HG03039 (cell line): Measurements from ENCODE around the gene SLX4IP.
A peak's percentile ranks its signal among the peaks of the same experiment; 100 is the strongest.

Source experiments
- ATAC-seq: cut with Tn5 transposase; IDR thresholded peaks from one replicate; pipeline ENCODE4 v1.9.1; 2021; ENCODE audit warnings: mild to moderate bottlenecking, moderate library complexity; ENCODE audit not compliant: unreplicated experiment

The SLX4IP gene

GRCh38 chr20:10658876-10659632 lies 223.9 kb downstream of the SLX4IP start:
- ATAC-seq, result no peak

GRCh38 chr20:10659651-10660601 lies 224.8 kb downstream of the SLX4IP start:
- no peak for ATAC-seq

GRCh38 chr20:10660661-10661060 lies 225.6 kb downstream of the SLX4IP start:
- no peak for ATAC-seq

- ATAC-seq, result no peak
These were observed 226.2 kb downstream of the SLX4IP start for GRCh38 chr20:10661261-10661660.

- no peak for ATAC-seq
These were observed 227.0 kb downstream of the SLX4IP start for GRCh38 chr20:10662151-10662550.

GRCh38 chr20:10662661-10663458 lies 227.8 kb downstream of the SLX4IP start:
- ATAC-seq, result no peak

GRCh38 chr20:10663756-10664155 lies 228.7 kb downstream of the SLX4IP start:
- no peak for ATAC-seq

GRCh38 chr20:10665027-10665561 lies 230.0 kb downstream of the SLX4IP start:
- ATAC-seq, result no peak

- no peak for ATAC-seq
These were observed 230.7 kb downstream of the SLX4IP start for GRCh38 chr20:10665791-10666190.

GRCh38 chr20:10666221-10667076 lies 231.3 kb downstream of the SLX4IP start:
- no peak for ATAC-seq

GRCh38 chr20:10667077-10667401 lies 231.9 kb downstream of the SLX4IP start:
- no peak for ATAC-seq

- no peak for ATAC-seq
These were observed 232.6 kb downstream of the SLX4IP start for GRCh38 chr20:10667560-10668167.

- ATAC-seq, result no peak
These were observed 233.7 kb downstream of the SLX4IP start for GRCh38 chr20:10668677-10669368.

GRCh38 chr20:10669843-10670446 lies 234.8 kb downstream of the SLX4IP start:
- ATAC-seq, result no peak

GRCh38 chr20:10670501-10671220 lies 235.6 kb downstream of the SLX4IP start:
- ATAC-seq, result peak; percentile 33

GRCh38 chr20:10671221-10671918 lies 236.3 kb downstream of the SLX4IP start:
- ATAC-seq, result no peak

- no peak for ATAC-seq
These were observed 237.0 kb downstream of the SLX4IP start for GRCh38 chr20:10671919-10672623.
